ENCODE measurements around the gene PLB1.
"Not testable (repeated sequence)": the region's sequence is repeated elsewhere in the genome, so short reads cannot be mapped to it uniquely, and the experiment has no call there.

Gene PLB1

GRCh38 chr2:28471214-28471613 is 24.6 kb upstream of the PLB1 start:
- Histone ChIP-seq H3K36me3 (ENCODE audit: insufficient read depth, low read length) (no peaks in the 10 kb centered on the region), H3K9me3 (ENCODE audit: insufficient read depth, low read length, severe bottlenecking) (no peaks in the 10 kb centered on the region), H2AFZ (ENCODE audit: low read depth, low read length) (no peak overlapping the region), H3K4me2 (ENCODE audit: insufficient read depth, low read length) (no peak overlapping the region), H3K4me1 (ENCODE audit: insufficient read depth, low read length) (no peaks in the 10 kb centered on the region), H4K20me1 (ENCODE audit: insufficient read depth, low read length) (no peaks in the 10 kb centered on the region), H3K4me3 (ENCODE audit: low read depth in 1 of 2, low read length in 2 of 2) (no peak overlapping the region), H3K9ac (ENCODE audit: low read depth, low read length) (no peak overlapping the region), H3K79me2 (ENCODE audit: insufficient read depth, low read length) (no peaks in the 10 kb centered on the region), H3K27ac (ENCODE audit: low read length) (no peak overlapping the region), H3K27me3 (ENCODE audit: insufficient read depth, low read length, poor library complexity) (no peaks in the 10 kb centered on the region)
- ATAC-seq (ENCODE audit: insufficient read depth, low read depth) = no peak
- no peak for TF ChIP-seq EZH2 (IDR thresholded peaks at IDR 0.05; ENCODE audit: borderline replicate concordance, low read depth, low read length, severe bottlenecking)
- TF ChIP-seq CTCF (IDR thresholded peaks at IDR 0.05; ENCODE audit: borderline replicate concordance, extremely low read depth, low read length, poor library complexity, severe bottlenecking) = no peak
- no peak for DNase-seq

GRCh38 chr2:28471701-28472236 is 24.1 kb upstream of the PLB1 start:
- Histone ChIP-seq H4K20me1 (ENCODE audit: insufficient read depth, low read length) (no peaks in the 10 kb centered on the region), H3K79me2 (ENCODE audit: insufficient read depth, low read length) (no peaks in the 10 kb centered on the region), H2AFZ (ENCODE audit: low read depth, low read length) (no peak overlapping the region), H3K4me1 (ENCODE audit: insufficient read depth, low read length) (no peaks in the 10 kb centered on the region), H3K27ac (ENCODE audit: low read length) (no peak overlapping the region), H3K36me3 (ENCODE audit: insufficient read depth, low read length) (no peaks in the 10 kb centered on the region), H3K9ac (ENCODE audit: low read depth, low read length) (no peak overlapping the region), H3K9me3 (ENCODE audit: insufficient read depth, low read length, severe bottlenecking) (no peaks in the 10 kb centered on the region), H3K4me3 (ENCODE audit: low read depth in 1 of 2, low read length in 2 of 2) (no peak overlapping the region), H3K27me3 (ENCODE audit: insufficient read depth, low read length, poor library complexity) (no peaks in the 10 kb centered on the region), H3K4me2 (ENCODE audit: insufficient read depth, low read length) (no peak overlapping the region)
- DNase-seq (no peak), ATAC-seq (ENCODE audit: insufficient read depth, low read depth) (no peak)
- no peak for TF ChIP-seq CTCF (IDR thresholded peaks at IDR 0.05; ENCODE audit: borderline replicate concordance, extremely low read depth, low read length, poor library complexity, severe bottlenecking)
- no peak for TF ChIP-seq EZH2 (IDR thresholded peaks at IDR 0.05; ENCODE audit: borderline replicate concordance, low read depth, low read length, severe bottlenecking)

- not testable (repeated sequence) for H3K4me2 ChIP-seq (ENCODE audit: insufficient read depth, low read length)
These were observed 23.2 kb upstream of the PLB1 start for GRCh38 chr2:28472641-28473040.

GRCh38 chr2:28475088-28475595 is 20.7 kb upstream of the PLB1 start:
- Histone ChIP-seq H3K79me2 (ENCODE audit: insufficient read depth, low read length) (no peaks in the 10 kb centered on the region), H4K20me1 (ENCODE audit: insufficient read depth, low read length) (no peaks in the 10 kb centered on the region), H3K4me1 (ENCODE audit: insufficient read depth, low read length) (no peaks in the 10 kb centered on the region), H3K4me2 (ENCODE audit: insufficient read depth, low read length) (no peak overlapping the region), H3K27ac (ENCODE audit: low read length) (no peak overlapping the region), H3K4me3 (ENCODE audit: low read depth in 1 of 2, low read length in 2 of 2) (no peak overlapping the region), H3K27me3 (ENCODE audit: insufficient read depth, low read length, poor library complexity) (no peaks in the 10 kb centered on the region), H3K9ac (ENCODE audit: low read depth, low read length) (no peak overlapping the region), H2AFZ (ENCODE audit: low read depth, low read length) (no peak overlapping the region), H3K9me3 (ENCODE audit: insufficient read depth, low read length, severe bottlenecking) (no peaks in the 10 kb centered on the region), H3K36me3 (ENCODE audit: insufficient read depth, low read length) (no peaks in the 10 kb centered on the region)
- ATAC-seq (ENCODE audit: insufficient read depth, low read depth) = no peak
- TF ChIP-seq CTCF (IDR thresholded peaks at IDR 0.05; ENCODE audit: borderline replicate concordance, extremely low read depth, low read length, poor library complexity, severe bottlenecking) (no peak), EZH2 (IDR thresholded peaks at IDR 0.05; ENCODE audit: borderline replicate concordance, low read depth, low read length, severe bottlenecking) (no peak)
- DNase-seq = no peak

More at GRCh38 chr2:28472641-28473040, 23.2 kb upstream of the PLB1 start:
- H3K79me2 ChIP-seq (ENCODE audit: insufficient read depth, low read length); H3K4me3 ChIP-seq (ENCODE audit: low read depth in 1 of 2, low read length in 2 of 2); H4K20me1 ChIP-seq (ENCODE audit: insufficient read depth, low read length); H3K4me1 ChIP-seq (ENCODE audit: insufficient read depth, low read length); DNase-seq; H2AFZ ChIP-seq (ENCODE audit: low read depth, low read length); H3K9me3 ChIP-seq (ENCODE audit: insufficient read depth, low read length, severe bottlenecking); H3K9ac ChIP-seq (ENCODE audit: low read depth, low read length); ATAC-seq (ENCODE audit: insufficient read depth, low read depth); H3K36me3 ChIP-seq (ENCODE audit: insufficient read depth, low read length); H3K27me3 ChIP-seq (ENCODE audit: insufficient read depth, low read length, poor library complexity); H3K27ac ChIP-seq (ENCODE audit: low read length): not testable (repeated sequence)

All from DND-41 (cell line).